Astrocyte of the spinal cord (primary cell): ENCODE data around the gene MUC12.

Experiments
- DNase-seq: peaks from one replicate; pipeline ENCODE4 v3.0.0; 2011; ENCODE audit warnings: low read depth, low spot score
- H3K4me3 ChIP-seq: 2 replicates; pipeline ENCODE4 v1.5.1; 2011; ENCODE audit warnings: low read depth, mild to moderate bottlenecking, low read length, moderate library complexity
- CTCF ChIP-seq: IDR thresholded peaks from 2 replicates; pipeline ENCODE4 v1.5.1; 2012; ENCODE audit warnings: low read depth, mild to moderate bottlenecking, low read length, inconsistent platforms
- in situ Hi-C: cut with HindIII; loops from 2 replicates; pipeline ENCODE4 v1.10.0; 2017; ENCODE audit warnings: low sequenced_read_pairs

Gene MUC12

GRCh38 chr7:100942045-100942774 is 27.2 kb upstream of the MUC12 start:
- in situ Hi-C loops: no loop called here
- no peak for DNase-seq
- no peak for TF ChIP-seq CTCF
- no peak overlapping the region for H3K4me3 ChIP-seq

- in situ Hi-C loops: no loop called here
- no peak for DNase-seq
- no peak for TF ChIP-seq CTCF
- H3K4me3 ChIP-seq: no peak overlapping the region
Observed at GRCh38 chr7:100943693-100944092, 25.7 kb upstream of the MUC12 start.

GRCh38 chr7:100944138-100944537 is 25.2 kb upstream of the MUC12 start:
- in situ Hi-C loops: no loop called here
- no peak overlapping the region for H3K4me3 ChIP-seq
- no peak for DNase-seq
- TF ChIP-seq CTCF: no peak

GRCh38 chr7:100946111-100946510 is 23.3 kb upstream of the MUC12 start:
- in situ Hi-C loops: no loop called here
- H3K4me3 ChIP-seq: no peak overlapping the region
- DNase-seq: no peak
- no peak for TF ChIP-seq CTCF

GRCh38 chr7:100946766-100947365 is 22.5 kb upstream of the MUC12 start:
- TF ChIP-seq CTCF: no peak
- no peak for DNase-seq
- in situ Hi-C loops: no loop called here
- no peak overlapping the region for H3K4me3 ChIP-seq

- TF ChIP-seq CTCF: no peak
- in situ Hi-C loops: no loop called here
- H3K4me3 ChIP-seq: no peak overlapping the region
- no peak for DNase-seq
Observed at GRCh38 chr7:100947792-100948191, 21.6 kb upstream of the MUC12 start.
